HEK293 (cell line): ENCODE measurements around the gene ART1.

Experiments used
- CTCF ChIA-PET: fragments of 350-600 bp; formaldehyde crosslinking; extraction: SDS; loops from one replicate; lab custom pipeline; 2021; ENCODE audit warnings: antibody characterized with exemption; lab: Yijun Ruan, JAX
- POLR2A ChIA-PET: fragments of 300-600 bp; formaldehyde crosslinking; extraction: SDS; loops from one replicate; lab custom pipeline; 2020; ENCODE audit warnings: antibody characterized with exemption, inconsistent platforms; lab: Yijun Ruan, JAX
- H3K27ac ChIP-seq: fragments of 200-500 bp; sonication (Bioruptor generic); 2 replicates; pipeline ENCODE4 v1.5.1; 2014; ENCODE audit warnings: low read depth, low read length, control low read depth, inconsistent platforms; ENCODE audit errors: extremely low read depth
- H3K36me3 ChIP-seq, 2 experiments: fragments of 200-500 bp in 1 of 2; sonication (Bioruptor generic) in 1 of 2; 1 replicate in 1 of 2; 2 replicates in 1 of 2; pipeline ENCODE4 v1.5.1; 2014 to 2017; ENCODE audit warnings: inconsistent platforms in 2 of 2, low read length in 2 of 2; ENCODE audit not compliant: control insufficient read depth in 2 of 2, insufficient read depth in 1 of 2
- H3K4me1 ChIP-seq: fragments of 200-500 bp; sonication (Bioruptor generic); 2 replicates; pipeline ENCODE4 v1.5.1; 2014; ENCODE audit warnings: mild to moderate bottlenecking, low read length, inconsistent platforms; ENCODE audit not compliant: control insufficient read depth, insufficient read depth
- H3K4me3 ChIP-seq: 2 replicates; pipeline ENCODE4 v1.5.1; 2011; ENCODE audit warnings: low read depth, mild to moderate bottlenecking, control low read depth, low read length, moderate library complexity
- H3K9me3 ChIP-seq: fragments of 200-500 bp; sonication (Bioruptor generic); 2 replicates; pipeline ENCODE4 v1.5.1; 2014; ENCODE audit warnings: low read depth, low read length, inconsistent platforms; ENCODE audit not compliant: control insufficient read depth, insufficient read depth
- CTCF ChIP-seq: fragments of 450-650 bp; formaldehyde crosslinking; IDR thresholded peaks from 2 replicates; pipeline ENCODE4 v1.5.1; 2016; ENCODE audit warnings: missing biosample characterization, missing genetic modification characterization
- IKZF3 ChIP-seq: fragments of 450-650 bp; IDR thresholded peaks from 2 replicates; pipeline ENCODE4 v1.5.0; 2018; ENCODE audit warnings: missing biosample characterization, mild to moderate bottlenecking, missing genetic modification characterization, moderate library complexity
- KLF8 ChIP-seq: fragments of 450-650 bp; formaldehyde crosslinking; IDR thresholded peaks from 2 replicates; pipeline ENCODE4 v1.5.1; 2016; ENCODE audit warnings: missing biosample characterization, missing genetic modification characterization
- KLF9 ChIP-seq: fragments of 450-650 bp; formaldehyde crosslinking; IDR thresholded peaks from 2 replicates; pipeline ENCODE4 v1.5.1; 2016; ENCODE audit warnings: missing biosample characterization, missing genetic modification characterization, low read depth
- MZF1 ChIP-seq: fragments of 450-650 bp; formaldehyde crosslinking; IDR thresholded peaks from 2 replicates; pipeline ENCODE4 v1.5.1; 2017; ENCODE audit warnings: missing biosample characterization, missing genetic modification characterization, borderline replicate concordance
- RBAK ChIP-seq: fragments of 450-650 bp; formaldehyde crosslinking; IDR thresholded peaks from 2 replicates; pipeline ENCODE4 v1.5.1; 2016; ENCODE audit warnings: missing biosample characterization, missing genetic modification characterization
- SP2 ChIP-seq: fragments of 450-650 bp; formaldehyde crosslinking; IDR thresholded peaks from 2 replicates; pipeline ENCODE4 v1.5.1; 2016; ENCODE audit warnings: missing biosample characterization, missing genetic modification characterization
- ZBTB44 ChIP-seq: fragments of 450-650 bp; IDR thresholded peaks from 2 replicates; pipeline ENCODE4 v1.5.1; 2018; ENCODE audit warnings: missing biosample characterization, mild to moderate bottlenecking, missing genetic modification characterization
- ZNF140 ChIP-seq: fragments of 450-650 bp; formaldehyde crosslinking; IDR thresholded peaks from 2 replicates; pipeline ENCODE4 v1.5.1; 2016; ENCODE audit warnings: missing biosample characterization, missing genetic modification characterization
- ZNF16 ChIP-seq: fragments of 450-650 bp; formaldehyde crosslinking; IDR thresholded peaks from 2 replicates; pipeline ENCODE4 v1.5.1; 2016; ENCODE audit warnings: low read depth, missing biosample characterization, missing genetic modification characterization
- ZNF184 ChIP-seq: fragments of 450-650 bp; IDR thresholded peaks from 2 replicates; pipeline ENCODE4 v1.5.1; 2018; ENCODE audit warnings: missing biosample characterization, mild to moderate bottlenecking, missing genetic modification characterization
- ZNF202 ChIP-seq: fragments of 450-650 bp; formaldehyde crosslinking; IDR thresholded peaks from 2 replicates; pipeline ENCODE4 v1.5.1; 2016; ENCODE audit warnings: missing biosample characterization, missing genetic modification characterization, borderline replicate concordance
- ZNF239 ChIP-seq: fragments of 450-650 bp; formaldehyde crosslinking; IDR thresholded peaks from 2 replicates; pipeline ENCODE4 v1.5.1; 2016; ENCODE audit warnings: missing biosample characterization, missing genetic modification characterization
- ZNF248 ChIP-seq: fragments of 450-650 bp; formaldehyde crosslinking; IDR thresholded peaks from 2 replicates; pipeline ENCODE4 v1.5.1; 2017; ENCODE audit warnings: missing biosample characterization, missing genetic modification characterization
- ZNF324 ChIP-seq: fragments of 450-650 bp; formaldehyde crosslinking; IDR thresholded peaks from 2 replicates; pipeline ENCODE4 v1.5.1; 2016; ENCODE audit warnings: missing biosample characterization, missing genetic modification characterization
- ZNF366 ChIP-seq: fragments of 450-650 bp; formaldehyde crosslinking; conservative IDR thresholded peaks from 2 replicates; pipeline ENCODE4 v1.5.1; 2016; ENCODE audit warnings: missing biosample characterization, missing genetic modification characterization
- ZNF37A ChIP-seq: fragments of 450-650 bp; IDR thresholded peaks from 2 replicates; pipeline ENCODE4 v1.5.1; 2018; ENCODE audit warnings: missing biosample characterization, missing genetic modification characterization
- ZNF394 ChIP-seq: fragments of 450-650 bp; formaldehyde crosslinking; IDR thresholded peaks from 2 replicates; pipeline ENCODE4 v1.5.1; 2016; ENCODE audit warnings: missing biosample characterization, missing genetic modification characterization, mild to moderate bottlenecking, moderate library complexity, borderline replicate concordance
- ZNF423 ChIP-seq: fragments of 450-650 bp; formaldehyde crosslinking; IDR thresholded peaks from 2 replicates; pipeline ENCODE4 v1.5.1; 2016; ENCODE audit warnings: missing biosample characterization, missing genetic modification characterization
- ZNF473 ChIP-seq: fragments of 450-650 bp; formaldehyde crosslinking; IDR thresholded peaks from 2 replicates; pipeline ENCODE4 v1.5.1; 2017; ENCODE audit warnings: missing biosample characterization, missing genetic modification characterization
- ZNF510 ChIP-seq: fragments of 450-650 bp; formaldehyde crosslinking; IDR thresholded peaks from 2 replicates; pipeline ENCODE4 v1.5.1; 2018; ENCODE audit warnings: mild to moderate bottlenecking, missing genetic modification characterization, missing biosample characterization; ENCODE audit not compliant: insufficient replicate concordance
- ZNF548 ChIP-seq: fragments of 450-650 bp; formaldehyde crosslinking; IDR thresholded peaks from 2 replicates; pipeline ENCODE4 v1.5.1; 2016; ENCODE audit warnings: missing biosample characterization, missing genetic modification characterization
- ZNF610 ChIP-seq: fragments of 450-650 bp; formaldehyde crosslinking; IDR thresholded peaks from 2 replicates; pipeline ENCODE4 v1.5.1; 2016; ENCODE audit warnings: missing biosample characterization, missing genetic modification characterization, borderline replicate concordance
- ZNF658 ChIP-seq: fragments of 450-650 bp; formaldehyde crosslinking; IDR thresholded peaks from 2 replicates; pipeline ENCODE4; 2016; ENCODE audit warnings: missing biosample characterization, missing genetic modification characterization
- ZNF660 ChIP-seq: fragments of 450-650 bp; IDR thresholded peaks from 2 replicates; pipeline ENCODE4 v1.5.1; 2018; ENCODE audit warnings: missing biosample characterization, mild to moderate bottlenecking, missing genetic modification characterization
- ZSCAN16 ChIP-seq: fragments of 450-650 bp; formaldehyde crosslinking; IDR thresholded peaks from 2 replicates; pipeline ENCODE4 v1.5.1; 2016; ENCODE audit warnings: missing biosample characterization, missing genetic modification characterization
- ZSCAN4 ChIP-seq: fragments of 450-650 bp; formaldehyde crosslinking; IDR thresholded peaks from 2 replicates; pipeline ENCODE4 v1.5.1; 2017; ENCODE audit warnings: missing biosample characterization, missing genetic modification characterization
- ZSCAN5A ChIP-seq: fragments of 450-650 bp; formaldehyde crosslinking; IDR thresholded peaks from 2 replicates; pipeline ENCODE4 v1.5.1; 2016; ENCODE audit warnings: missing biosample characterization, missing genetic modification characterization
- ZXDB ChIP-seq: fragments of 450-650 bp; formaldehyde crosslinking; IDR thresholded peaks from 2 replicates; pipeline ENCODE4 v1.5.1; 2016; ENCODE audit warnings: missing biosample characterization, missing genetic modification characterization

The ART1 gene

GRCh38 chr11:3617990-3618389, 26.9 kb upstream of the ART1 start:
- Histone ChIP-seq H3K4me1 (no peaks in the 10 kb centered on the region), H3K9me3 (no peaks in the 10 kb centered on the region), H3K27ac (no peak overlapping the region), H3K36me3 (no peaks in the 10 kb centered on the region), H3K4me3 (no peak overlapping the region)
- CTCF ChIA-PET, result interaction anchor here (1.3 kb wide), 1 partner anchor 8 kb away, joined by 8 read pairs; no protein-coding TSS in a partner anchor
- POLR2A ChIA-PET, result interaction anchor here (0.9 kb wide), 1 partner anchor 174 kb away, joined by 9 read pairs; no protein-coding TSS in a partner anchor
- TF ChIP-seq ZBTB44 (tag by site-specific recombination) (no peak), ZSCAN4 (no peak), ZXDB (tag by site-specific recombination) (no peak), ZNF473 (tag by site-specific recombination) (no peak), ZNF423 (no peak), ZSCAN16 (tag by site-specific recombination) (no peak)

- H3K4me3 ChIP-seq, result no peak overlapping the region
- no peaks in the 10 kb centered on the region for H3K4me1 ChIP-seq
- ChIA-PET CTCF (no interaction called here), POLR2A (no interaction called here)
- TF ChIP-seq CTCF (no peak), KLF8 (tag by site-specific recombination) (no peak), KLF9 (tag by site-specific recombination) (no peak), ZNF660 (tag by site-specific recombination) (no peak), IKZF3 (tag by site-specific recombination) (no peak), ZNF16 (tag by site-specific recombination) (no peak), ZSCAN16 (tag by site-specific recombination) (no peak), ZNF394 (tag by site-specific recombination) (no peak), ZNF510 (tag by site-specific recombination) (no peak), ZNF658 (no peak)
- H3K36me3 ChIP-seq, result no peaks in the 10 kb centered on the region
- H3K27ac ChIP-seq, result no peak overlapping the region
- H3K9me3 ChIP-seq, result no peaks in the 10 kb centered on the region
Observed at GRCh38 chr11:3622521-3622920, 22.4 kb upstream of the ART1 start.

GRCh38 chr11:3623121-3623520, 21.8 kb upstream of the ART1 start:
- Histone ChIP-seq H3K4me1 (no peaks in the 10 kb centered on the region), H3K4me3 (no peak overlapping the region), H3K9me3 (no peaks in the 10 kb centered on the region), H3K27ac (no peak overlapping the region), H3K36me3 (no peaks in the 10 kb centered on the region)
- ChIA-PET POLR2A (no interaction called here), CTCF (no interaction called here)
- TF ChIP-seq ZNF248 (tag by site-specific recombination), result no peak
- no peak for TF ChIP-seq ZNF239 (tag by site-specific recombination)
- no peak for TF ChIP-seq ZNF184 (tag by site-specific recombination)
- TF ChIP-seq ZNF324 (tag by site-specific recombination), result no peak
- TF ChIP-seq ZNF202, result no peak
- TF ChIP-seq ZSCAN5A (tag by site-specific recombination), result no peak
- TF ChIP-seq ZNF140 (tag by site-specific recombination), result no peak
- no peak for TF ChIP-seq RBAK (tag by site-specific recombination)
- no peak for TF ChIP-seq ZNF548 (tag by site-specific recombination)
- TF ChIP-seq ZNF37A, result no peak
- no peak for TF ChIP-seq SP2 (tag by site-specific recombination)
- no peak for TF ChIP-seq ZNF610 (tag by site-specific recombination)
- no peak for TF ChIP-seq MZF1 (tag by site-specific recombination)
- TF ChIP-seq ZNF366 (tag by site-specific recombination), result no peak
